NB4 (cell line): Measurements from ENCODE around the gene PDE3B.

ENCODE experiments used
- CTCF ChIP-seq: IDR thresholded peaks from one replicate; pipeline ENCODE4 v1.5.1; 2012; ENCODE audit warnings: low read depth, low read length
- MAX ChIP-seq: IDR thresholded peaks from 2 replicates; pipeline ENCODE4 v1.6.1; 2011; ENCODE audit warnings: low read depth, low read length
- MYC ChIP-seq: IDR thresholded peaks from 2 replicates; pipeline ENCODE4 v1.6.1; 2011; ENCODE audit warnings: low read depth, low read length
- POLR2A ChIP-seq: IDR thresholded peaks from 2 replicates; pipeline ENCODE4 v1.6.1; 2011; ENCODE audit warnings: mild to moderate bottlenecking; ENCODE audit not compliant: insufficient read length; ENCODE audit errors: extremely low read depth

GRCh38 chr11:14644226-14645014 lies 816 bp downstream of the PDE3B start:
- TF ChIP-seq CTCF (no peak), POLR2A (no peak), MAX (no peak), MYC (no peak)
